CD8-positive, alpha-beta memory T cell (primary cell): ENCODE results near the gene TMBIM1. TPM values are rescaled to one million over a fixed set of nuclear protein-coding genes. Genes with fewer than 3 reads are reported as not detected.
A peak's percentile ranks its signal among the peaks of the same experiment; 100 is the strongest.

Experiments
- CTCF ChIA-PET: fragments of 350-600 bp; sonication (Branson Sonifier 250); formaldehyde crosslinking; loops from one replicate; lab custom pipeline; 2021; ENCODE audit warnings: antibody characterized with exemption; lab: Charles Lee
- POLR2A ChIA-PET: fragments of 350-600 bp; sonication (Branson Sonifier 250); formaldehyde crosslinking; loops from one replicate; lab custom pipeline; 2021; ENCODE audit warnings: antibody characterized with exemption; lab: Charles Lee
- DNase-seq, 5 donors: peaks; one replicate each; pipeline versions ENCODE4 v3.0.0 to v3.0.0-alpha.2; 2020 to 2022; ENCODE audit warnings: mixed read lengths in 1 of 5
- H3K27ac ChIP-seq: one replicate; pipeline ENCODE4 v1.7.0; 2013; ENCODE audit warnings: low read depth, mild to moderate bottlenecking, low read length, moderate library complexity
- H3K27me3 ChIP-seq: 2 replicates; pipeline ENCODE4 v1.7.0; 2013; ENCODE audit warnings: low read length, mild to moderate bottlenecking; ENCODE audit not compliant: insufficient read depth, poor library complexity, severe bottlenecking
- H3K36me3 ChIP-seq: 2 replicates; pipeline ENCODE4 v1.7.0; 2013; ENCODE audit warnings: mild to moderate bottlenecking, low read length, moderate library complexity; ENCODE audit not compliant: insufficient read depth
- H3K4me1 ChIP-seq: 2 replicates; pipeline ENCODE4 v1.7.0; 2013; ENCODE audit warnings: mild to moderate bottlenecking, low read length, moderate library complexity; ENCODE audit not compliant: insufficient read depth
- H3K4me3 ChIP-seq: 2 replicates; pipeline ENCODE4 v1.7.0; 2013; ENCODE audit warnings: mild to moderate bottlenecking, low read length
- H3K9me3 ChIP-seq: 2 replicates; pipeline ENCODE4 v1.7.0; 2013; ENCODE audit warnings: mild to moderate bottlenecking, low read length
- H3K27ac Mint-ChIP-seq, 8 donors: one replicate each; pipeline ENCODE4 v1.8.0; 2020 to 2021; ENCODE audit warnings: mixed read lengths in 8 of 8, mild to moderate bottlenecking in 6 of 8, inconsistent platforms in 3 of 8, moderate library complexity in 3 of 8
- H3K27me3 Mint-ChIP-seq, 2 donors: one replicate each; pipeline ENCODE4 v1.8.0; 2020 to 2021; ENCODE audit warnings: mixed read lengths in 2 of 2, mild to moderate bottlenecking in 1 of 2, moderate library complexity in 1 of 2
- H3K36me3 Mint-ChIP-seq, 3 donors: one replicate each; pipeline ENCODE4 v1.8.0; 2020 to 2021; ENCODE audit warnings: mixed read lengths in 3 of 3, inconsistent platforms in 1 of 3, mild to moderate bottlenecking in 1 of 3
- H3K4me1 Mint-ChIP-seq, 3 donors: one replicate each; pipeline ENCODE4 v1.8.0; 2020 to 2021; ENCODE audit warnings: mixed read lengths in 3 of 3, inconsistent platforms in 1 of 3, mild to moderate bottlenecking in 1 of 3
- H3K4me3 Mint-ChIP-seq, 7 donors: one replicate each; pipeline ENCODE4 v1.8.0; 2020 to 2021; ENCODE audit warnings: mixed read lengths in 7 of 7, mild to moderate bottlenecking in 6 of 7, moderate library complexity in 4 of 7, inconsistent platforms in 2 of 7
- H3K9me3 Mint-ChIP-seq, 5 donors: one replicate each; pipeline ENCODE4 v1.8.0; 2020 to 2022; ENCODE audit warnings: mixed read lengths in 5 of 5, mild to moderate bottlenecking in 3 of 5, moderate library complexity in 2 of 5, inconsistent platforms in 1 of 5
- polyA plus RNA-seq: library from polyadenylated mRNA; unstranded; fragments of 300-500 nt; fragmentation: Illumina TruSeq; gene quantifications from one replicate; pipeline ENCODE4 v1.2.3, GENCODE V29; 2021
- total RNA-seq, 2 experiments: library from RNA; stranded (reverse); gene quantifications; one replicate each; pipeline ENCODE4 v1.2.3, GENCODE V29; 2021

Gene TMBIM1
- total and polyA plus RNA-seq, 3 experiments from 2014 or later: 82.3 to 149 (median 92.3) TPM

DNA sequence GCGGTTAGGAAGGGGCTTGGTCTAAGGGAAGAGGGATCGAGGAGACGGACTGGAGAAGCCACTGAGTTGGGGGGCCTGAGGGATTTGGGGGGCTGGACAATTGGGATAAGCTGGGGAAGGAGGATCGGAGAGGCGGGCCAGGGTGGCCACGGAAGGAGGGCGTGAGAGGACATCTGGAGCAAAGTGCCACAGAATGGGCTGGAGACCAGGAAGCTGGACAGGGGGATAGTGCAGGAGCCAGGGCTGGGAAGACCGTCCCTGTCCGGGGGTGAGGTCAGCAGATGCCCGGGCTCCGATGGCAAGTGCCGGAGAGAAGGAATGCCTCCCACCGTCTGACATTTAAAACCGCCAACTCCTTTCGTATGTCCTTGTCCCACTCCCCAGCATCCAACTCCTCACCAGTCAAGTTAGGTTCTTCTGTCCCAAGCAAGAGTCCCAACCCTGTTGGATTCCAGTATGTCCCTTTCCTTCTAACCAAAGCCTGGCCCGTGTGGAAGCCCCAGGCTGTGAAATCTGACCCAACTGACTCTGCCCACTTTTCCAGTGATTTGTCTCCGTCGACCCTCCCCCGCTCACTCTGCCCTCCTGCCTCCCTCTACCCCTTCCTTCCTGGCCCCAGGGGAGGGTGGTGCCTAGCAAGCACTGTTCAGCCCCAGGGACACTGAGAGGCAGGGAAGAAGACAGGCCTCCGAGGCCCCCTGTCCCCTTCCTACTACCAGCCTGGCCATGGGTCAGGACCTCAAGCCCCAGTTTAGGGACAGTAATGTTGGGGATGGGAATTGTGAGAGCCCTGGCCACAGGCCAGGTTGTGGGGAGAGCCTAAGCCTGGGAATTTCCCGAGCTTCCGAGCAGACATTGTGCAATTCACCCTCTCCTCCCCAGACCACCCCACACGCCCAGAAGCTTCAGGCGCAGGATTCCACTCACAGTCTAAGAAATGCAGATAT, 31.5 kb upstream of the TMBIM1 start:
- Histone ChIP-seq H3K9me3 (no peaks in the 10 kb centered on the region), H3K27ac (no peak overlapping the region), H3K27me3 (no peaks in the 10 kb centered on the region), H3K36me3 (no peaks in the 10 kb centered on the region), H3K4me3 (peak overlapping the region; percentile 41), H3K4me1 (peaks cover 26% of the 10 kb centered on the region)
- peak overlapping the region in 6 of 8 donors; percentile 53 to 84 (median 76) for H3K27ac Mint-ChIP-seq
- POLR2A ChIA-PET: interaction anchor here (0.5 kb wide), 1 partner anchor 11 kb away, joined by 3 read pairs; no protein-coding TSS in a partner anchor
- H3K4me3 Mint-ChIP-seq: peak overlapping the region; percentile 73 to 91 (median 85)
- no peak for DNase-seq
- H3K4me1 Mint-ChIP-seq: peaks cover 15 to 26% (median 16%) of the 10 kb centered on the region in 3 donors
- no peaks in the 10 kb centered on the region for H3K36me3 Mint-ChIP-seq
- CTCF ChIA-PET: interaction anchor here (1.1 to 1.8 kb wide), 2 partner anchors 16 to 37 kb away, joined by 3 to 4 read pairs; no protein-coding TSS in a partner anchor
- H3K9me3 Mint-ChIP-seq: no peaks in the 10 kb centered on the region
- peaks cover 8 to 11% of the 10 kb centered on the region in 2 donors for H3K27me3 Mint-ChIP-seq

DNA sequence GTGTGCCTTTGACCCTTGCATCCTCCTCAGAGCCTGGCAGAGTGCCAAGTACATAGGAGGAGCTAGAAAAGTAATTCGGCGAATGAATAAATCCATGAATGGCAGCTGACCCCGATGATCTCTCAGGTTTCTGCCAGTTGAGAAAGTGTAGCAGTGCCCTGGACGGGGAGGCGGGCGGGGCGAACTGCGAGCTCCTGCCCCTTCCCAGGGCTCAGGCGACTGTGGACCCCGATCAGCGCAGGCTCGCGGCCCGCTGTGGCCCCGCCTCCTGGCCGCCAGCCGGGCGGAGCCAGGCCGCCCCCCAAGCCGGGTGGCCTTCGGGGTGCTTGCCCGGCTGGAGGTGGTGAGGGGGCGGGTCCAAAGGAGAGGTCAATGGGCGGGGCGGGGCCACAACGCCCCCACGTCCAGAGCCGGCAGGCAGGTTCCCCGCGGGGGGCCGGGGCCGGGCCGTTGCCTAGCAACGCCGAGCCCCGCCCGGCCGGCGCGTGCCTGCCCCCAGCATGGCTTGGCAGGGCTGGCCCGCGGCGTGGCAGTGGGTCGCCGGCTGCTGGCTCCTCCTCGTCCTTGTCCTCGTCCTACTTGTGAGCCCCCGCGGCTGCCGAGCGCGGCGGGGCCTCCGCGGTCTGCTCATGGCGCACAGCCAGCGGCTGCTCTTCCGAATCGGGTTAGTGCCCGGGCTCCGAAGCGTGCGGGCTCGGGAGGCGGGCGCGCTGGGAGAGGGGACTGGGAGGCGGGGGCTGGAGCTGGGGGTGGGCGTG, 30.6 kb upstream of the TMBIM1 start:
- no peaks in the 10 kb centered on the region for H3K36me3 Mint-ChIP-seq
- H3K4me1 ChIP-seq: peaks cover 29% of the 10 kb centered on the region
- peak overlapping the region in 6 of 8 donors; percentile 43 to 85 (median 66) for H3K27ac Mint-ChIP-seq
- peak overlapping the region; percentile 76 to 92 (median 85) for H3K4me3 Mint-ChIP-seq
- peaks cover 8 to 11% of the 10 kb centered on the region in 2 donors for H3K27me3 Mint-ChIP-seq
- H3K36me3 ChIP-seq: no peaks in the 10 kb centered on the region
- H3K4me1 Mint-ChIP-seq: peaks cover 16 to 27% (median 16%) of the 10 kb centered on the region in 3 donors
- H3K27ac ChIP-seq: no peak overlapping the region
- H3K4me3 ChIP-seq: peak overlapping the region; percentile 63
- H3K27me3 ChIP-seq: no peaks in the 10 kb centered on the region
- ChIA-PET CTCF (interaction anchor here (1.1 to 3.2 kb wide), 3 partner anchors 17 to 36 kb away, joined by 3 to 12 read pairs (median 4); partner anchors contain the start of gene CATIP), POLR2A (interaction anchor here (0.5 kb wide), 1 partner anchor 10 kb away, joined by 3 read pairs; no protein-coding TSS in a partner anchor)
- peak; percentile 34 to 69 (median 48) for DNase-seq
- H3K9me3 ChIP-seq: no peaks in the 10 kb centered on the region
- H3K9me3 Mint-ChIP-seq: no peaks in the 10 kb centered on the region

DNA sequence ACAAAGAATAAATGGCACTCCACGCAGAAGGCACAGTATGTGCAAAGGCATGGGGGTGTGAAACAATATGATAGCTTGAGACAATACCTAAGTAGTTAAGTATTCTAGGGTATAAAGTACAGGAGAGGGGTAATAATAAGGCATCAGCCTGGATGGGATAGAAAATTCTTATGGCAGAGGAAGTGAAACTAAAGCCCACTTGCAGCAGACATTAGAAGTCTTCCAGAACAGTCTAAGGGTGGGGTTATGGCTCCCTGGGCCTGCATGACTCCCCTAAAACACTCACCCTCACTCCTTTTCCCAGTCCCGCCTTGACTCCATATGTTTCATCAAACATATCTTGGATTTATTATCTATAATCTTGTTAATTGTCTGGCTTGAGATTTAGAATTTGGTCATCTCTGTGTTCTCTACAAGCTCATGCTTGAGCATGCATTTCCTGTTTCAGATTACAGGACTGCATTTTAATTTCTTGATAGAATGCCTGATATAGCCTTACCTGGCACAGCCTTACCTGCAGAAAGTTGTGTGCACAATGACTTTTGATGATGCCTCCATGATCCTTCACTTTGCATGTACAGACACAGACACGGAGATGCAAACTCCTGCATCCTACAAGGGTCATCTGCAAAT, 28.5 kb upstream of the TMBIM1 start:
- no peak overlapping the region for H3K27ac ChIP-seq
- peak overlapping the region in 2 of 7 donors; percentile 23 to 85 for H3K4me3 Mint-ChIP-seq

DNA sequence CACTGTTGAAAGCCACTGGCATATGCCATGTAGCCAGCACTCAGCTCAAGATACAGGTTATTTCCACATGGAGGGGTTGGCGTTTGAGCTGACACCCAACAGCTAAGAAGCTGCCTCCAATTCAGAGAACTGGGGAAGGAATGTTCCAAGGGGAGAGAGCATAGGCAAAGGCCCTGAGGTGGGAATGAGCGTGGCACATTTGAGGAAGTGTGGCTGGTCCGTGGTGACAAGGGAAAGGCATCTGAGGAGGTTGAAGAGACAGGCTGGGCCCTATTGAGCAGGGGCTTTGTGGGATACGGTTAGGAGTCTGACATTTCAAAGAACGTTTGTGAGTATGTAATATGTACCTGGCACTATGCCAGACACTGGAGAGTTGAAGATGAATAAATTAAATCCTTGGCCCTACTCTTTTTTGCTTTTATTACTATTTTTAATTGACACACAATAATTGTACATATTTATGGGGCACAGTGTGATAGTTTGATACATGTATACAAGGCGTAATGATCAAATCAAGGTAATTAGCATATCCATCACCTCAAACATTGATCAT, 27.6 kb upstream of the TMBIM1 start:
- Mint-ChIP-seq H3K36me3 (no peaks in the 10 kb centered on the region), H3K27ac (no peak overlapping the region), H3K4me1 (peaks cover 36 to 53% (median 41%) of the 10 kb centered on the region in 3 donors), H3K4me3 (peak overlapping the region in 1 of 7 donors; percentile 85), H3K27me3 (peaks cover 8 to 9% of the 10 kb centered on the region in 2 donors), H3K9me3 (no peaks in the 10 kb centered on the region)
- CTCF ChIA-PET: interaction anchor here (3.2 kb wide), 1 partner anchor 37 kb away, joined by 12 read pairs; the partner anchor contains the start of gene CATIP
- Histone ChIP-seq H3K4me3 (no peak overlapping the region), H3K9me3 (no peaks in the 10 kb centered on the region), H3K27me3 (no peaks in the 10 kb centered on the region), H3K4me1 (peaks cover 47% of the 10 kb centered on the region), H3K27ac (no peak overlapping the region), H3K36me3 (no peaks in the 10 kb centered on the region)
- POLR2A ChIA-PET: no interaction called here
- no peak for DNase-seq

More for the DNA sequence above, 28.5 kb upstream of the TMBIM1 start:
- ChIA-PET CTCF (interaction anchor here (3.2 kb wide), 1 partner anchor 36 kb away, joined by 12 read pairs; the partner anchor contains the start of gene CATIP), POLR2A (no interaction called here)
- Mint-ChIP-seq H3K27ac (peak overlapping the region in 1 of 8 donors; percentile 26), H3K27me3 (peaks cover 8 to 9% of the 10 kb centered on the region in 2 donors), H3K9me3 (no peaks in the 10 kb centered on the region), H3K36me3 (no peaks in the 10 kb centered on the region), H3K4me1 (peaks cover 33 to 48% (median 37%) of the 10 kb centered on the region in 3 donors)
- no peaks in the 10 kb centered on the region for H3K9me3 ChIP-seq
- no peaks in the 10 kb centered on the region for H3K27me3 ChIP-seq
- no peak for DNase-seq
- H3K4me1 ChIP-seq: peaks cover 41% of the 10 kb centered on the region
- H3K4me3 ChIP-seq: no peak overlapping the region
- no peaks in the 10 kb centered on the region for H3K36me3 ChIP-seq

DNA sequence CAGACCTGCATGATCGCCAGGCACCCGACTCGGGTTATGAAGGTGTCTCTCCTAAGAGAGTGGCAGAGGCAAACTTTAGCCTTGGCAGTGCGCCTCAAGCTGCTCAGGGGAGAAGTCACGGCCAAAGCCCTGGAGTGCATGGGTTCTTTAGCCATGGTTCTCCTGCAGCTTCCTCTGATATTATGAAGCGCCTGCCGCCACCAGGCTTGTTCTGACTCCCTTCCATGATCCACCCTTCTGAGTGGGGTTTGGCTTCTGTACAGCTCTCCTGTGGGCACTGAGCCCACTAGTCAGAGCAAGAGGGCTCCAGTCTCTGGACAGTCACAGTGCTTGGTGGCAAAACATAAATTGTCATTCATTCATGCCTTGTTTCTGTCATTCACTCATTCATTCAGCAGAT, 25.9 kb upstream of the TMBIM1 start:
- no peak overlapping the region for H3K27ac Mint-ChIP-seq

DNA sequence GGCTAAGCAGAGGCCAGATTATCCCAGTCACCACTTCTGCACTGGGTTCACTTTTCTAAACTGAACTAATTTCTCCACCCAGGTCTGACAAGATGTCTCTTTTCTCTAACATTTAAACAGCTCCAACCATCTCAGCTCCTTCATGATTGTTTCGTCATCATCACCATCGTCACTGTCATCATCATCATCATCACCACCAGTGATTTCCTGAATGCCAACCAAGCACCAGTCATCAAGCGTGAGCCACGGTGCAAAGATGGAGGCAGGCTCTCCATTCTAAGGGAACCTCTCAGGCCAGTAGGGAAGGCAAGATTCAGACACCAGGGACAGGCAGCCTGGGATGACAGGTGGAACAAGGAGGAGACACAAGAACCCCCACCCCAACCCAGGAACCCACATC, 25.5 kb upstream of the TMBIM1 start:
- Histone ChIP-seq H3K27ac (no peak overlapping the region), H3K9me3 (no peaks in the 10 kb centered on the region), H3K27me3 (no peaks in the 10 kb centered on the region), H3K4me1 (peaks cover 40% of the 10 kb centered on the region), H3K36me3 (no peaks in the 10 kb centered on the region), H3K4me3 (no peak overlapping the region)
- peaks cover 30 to 43% (median 33%) of the 10 kb centered on the region in 3 donors for H3K4me1 Mint-ChIP-seq
- H3K4me3 Mint-ChIP-seq: no peak overlapping the region
- H3K27me3 Mint-ChIP-seq: peaks cover 0 to 3% of the 10 kb centered on the region in 2 donors
- peak overlapping the region in 3 of 8 donors; percentile 29 to 58 (median 55) for H3K27ac Mint-ChIP-seq
- POLR2A ChIA-PET: no interaction called here
- no peaks in the 10 kb centered on the region for H3K36me3 Mint-ChIP-seq
- DNase-seq: no peak
- no peaks in the 10 kb centered on the region for H3K9me3 Mint-ChIP-seq
- CTCF ChIA-PET: interaction anchor here (1.3 to 1.7 kb wide), 4 partner anchors 16 to 43 kb away, joined by 4 to 12 read pairs (median 6); partner anchors contain the start of gene CATIP

More for the DNA sequence above, 25.9 kb upstream of the TMBIM1 start:
- Mint-ChIP-seq H3K4me1 (peaks cover 30 to 44% (median 33%) of the 10 kb centered on the region in 3 donors), H3K27me3 (peaks cover 0 to 3% of the 10 kb centered on the region in 2 donors), H3K36me3 (no peaks in the 10 kb centered on the region), H3K4me3 (no peak overlapping the region), H3K9me3 (no peaks in the 10 kb centered on the region)
- no peak for DNase-seq
- H3K27ac ChIP-seq: no peak overlapping the region
- CTCF ChIA-PET: interaction anchor here (1.3 to 1.7 kb wide), 3 partner anchors 17 to 43 kb away, joined by 4 to 12 read pairs (median 8); partner anchors contain the start of gene CATIP
- POLR2A ChIA-PET: no interaction called here
- H3K27me3 ChIP-seq: no peaks in the 10 kb centered on the region
- H3K4me1 ChIP-seq: peaks cover 40% of the 10 kb centered on the region
- H3K4me3 ChIP-seq: no peak overlapping the region
- H3K9me3 ChIP-seq: no peaks in the 10 kb centered on the region
- H3K36me3 ChIP-seq: no peaks in the 10 kb centered on the region

DNA sequence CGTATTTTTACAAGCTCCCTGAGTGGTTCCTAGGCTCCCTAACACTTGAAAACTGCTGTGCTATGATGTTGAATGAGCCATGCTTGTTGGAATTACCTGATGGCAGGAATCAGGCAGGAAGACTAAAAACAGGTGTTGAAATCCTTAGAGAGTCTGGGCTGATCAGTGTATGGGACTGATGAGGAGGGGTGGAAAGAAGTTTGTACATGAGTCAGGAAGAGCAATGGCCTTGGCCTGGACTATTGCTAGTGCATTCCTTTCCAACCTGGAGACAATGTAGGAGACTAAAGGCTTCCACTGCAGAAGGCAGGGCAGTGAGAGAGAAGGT, 25.0 kb upstream of the TMBIM1 start:
- H3K9me3 ChIP-seq: no peaks in the 10 kb centered on the region
- CTCF ChIA-PET: interaction anchor here (1.3 to 1.8 kb wide), 5 partner anchors 9 to 42 kb away, joined by 4 to 12 read pairs (median 6); partner anchors contain the start of gene CATIP
- H3K4me1 Mint-ChIP-seq: peaks cover 27 to 38% (median 28%) of the 10 kb centered on the region in 3 donors
- POLR2A ChIA-PET: interaction anchor here (0.5 kb wide), 1 partner anchor 296 kb away, joined by 4 read pairs; no protein-coding TSS in a partner anchor
- H3K4me1 ChIP-seq: peaks cover 36% of the 10 kb centered on the region
- no peaks in the 10 kb centered on the region for H3K36me3 ChIP-seq
- H3K4me3 ChIP-seq: peak overlapping the region; percentile 37
- peak overlapping the region in 5 of 8 donors; percentile 1 to 89 (median 71) for H3K27ac Mint-ChIP-seq
- no peak for DNase-seq
- no peaks in the 10 kb centered on the region for H3K36me3 Mint-ChIP-seq
- H3K4me3 Mint-ChIP-seq: peak overlapping the region in 2 of 7 donors; percentile 8 to 83
- no peaks in the 10 kb centered on the region for H3K27me3 ChIP-seq
- peaks cover 0 to under 1% of the 10 kb centered on the region in 2 donors for H3K27me3 Mint-ChIP-seq
- no peak overlapping the region for H3K27ac ChIP-seq
- no peaks in the 10 kb centered on the region for H3K9me3 Mint-ChIP-seq
